PC-9 (cell line): ENCODE data around the gene HTRA3. TPM values are rescaled to one million over a fixed set of nuclear protein-coding genes. Genes with fewer than 3 reads are reported as not detected.

Experiments used
- BruUV-seq: library from RNA; stranded (reverse); fragments of 400-500 nt; replicated peaks from 2 replicates; lab custom pipeline; 2021; lab: Mats Ljungman, UMichigan
- CTCF ChIA-PET: fragments of 300-600 bp; sonication (Branson Sonifier 250); formaldehyde crosslinking; loops from one replicate; lab custom pipeline; 2022; ENCODE audit warnings: antibody characterized with exemption; lab: Charles Lee
- POLR2A ChIA-PET: fragments of 300-600 bp; sonication (Branson Sonifier 250); formaldehyde crosslinking; loops from one replicate; lab custom pipeline; 2022; ENCODE audit warnings: antibody characterized with exemption; ENCODE audit not compliant: unreplicated experiment; lab: Charles Lee
- DNase-seq, 2 experiments: peaks; one replicate each; pipeline versions ENCODE4 v3.0.0 to v3.0.0-alpha.2; 2015 to 2022; ENCODE audit warnings: mixed read lengths in 1 of 2
- H2AFZ ChIP-seq: fragments of 200-600 bp; sonication (generic); 2 replicates; pipeline ENCODE4 v1.8.1; 2017; ENCODE audit warnings: antibody characterized with exemption
- H3F3A ChIP-seq: fragments of 200-600 bp; sonication (generic); 2 replicates; pipeline ENCODE4 v1.8.1; 2017; ENCODE audit warnings: antibody characterized with exemption, mild to moderate bottlenecking, low read depth; ENCODE audit not compliant: insufficient read depth
- H3K27ac ChIP-seq: fragments of 200-600 bp; sonication (generic); 2 replicates; pipeline ENCODE4 v1.6.1; 2016; ENCODE audit warnings: mixed run types
- H3K27me3 ChIP-seq: fragments of 200-600 bp; sonication (generic); 2 replicates; pipeline ENCODE4 v1.6.1; 2016; ENCODE audit warnings: low read depth, mixed run types; ENCODE audit not compliant: insufficient read depth
- H3K36me3 ChIP-seq: fragments of 200-600 bp; sonication (generic); 2 replicates; pipeline ENCODE4 v1.6.1; 2016; ENCODE audit warnings: low read depth, mixed run types
- H3K4me1 ChIP-seq: fragments of 200-600 bp; sonication (generic); replicated peaks from 2 replicates; pipeline ENCODE4 v1.6.1; 2016; ENCODE audit warnings: mixed run types; ENCODE audit not compliant: insufficient read depth
- H3K4me2 ChIP-seq: fragments of 200-600 bp; sonication (generic); 2 replicates; pipeline ENCODE4 v1.6.1; 2017; ENCODE audit warnings: mixed run types
- H3K4me3 ChIP-seq: fragments of 200-600 bp; sonication (generic); 2 replicates; pipeline ENCODE4 v1.6.1; 2016; ENCODE audit warnings: mixed run types
- H3K79me2 ChIP-seq: fragments of 200-600 bp; sonication (generic); 2 replicates; pipeline ENCODE4 v1.6.1; 2017; ENCODE audit warnings: low read depth, mixed run types
- H3K9me2 ChIP-seq: fragments of 200-600 bp; sonication (generic); 2 replicates; pipeline ENCODE4 v1.8.1; 2017; ENCODE audit warnings: mild to moderate bottlenecking; ENCODE audit not compliant: insufficient read depth
- H3K9me3 ChIP-seq: fragments of 200-600 bp; sonication (generic); 2 replicates; pipeline ENCODE4 v1.8.1; 2016; ENCODE audit warnings: low read depth; ENCODE audit not compliant: insufficient read depth
- H4K20me1 ChIP-seq: fragments of 200-600 bp; sonication (generic); 2 replicates; pipeline ENCODE4 v1.8.1; 2017; ENCODE audit not compliant: insufficient read depth
- EZH2 ChIP-seq: fragments of 200-600 bp; sonication (generic); IDR thresholded peaks from 2 replicates; pipeline ENCODE4 v1.8.0; 2017; ENCODE audit warnings: antibody characterized with exemption, low read depth
- intact Hi-C: fragments of 100-400 bp; cut with micrococcal nuclease; formaldehyde crosslinking; loops from one replicate; pipeline ENCODE4 v1.10.0; 2022; ENCODE audit not compliant: unreplicated experiment
- total RNA-seq: library from RNA; stranded (reverse); gene quantifications from 2 replicates; pipeline ENCODE4 v1.2.3, GENCODE V29; 2021
- TF ChIP-seq, protein P1 (sequence below): fragments of 200-600 bp; sonication (generic); conservative IDR thresholded peaks from 2 replicates; pipeline ENCODE4 v1.6.1; 2017; ENCODE audit warnings: mixed run types, antibody characterized with exemption, mild to moderate bottlenecking, moderate library complexity

HTRA3 gene
- total RNA-seq, 1 experiment from 2014 or later = 14.1 TPM

DNA sequence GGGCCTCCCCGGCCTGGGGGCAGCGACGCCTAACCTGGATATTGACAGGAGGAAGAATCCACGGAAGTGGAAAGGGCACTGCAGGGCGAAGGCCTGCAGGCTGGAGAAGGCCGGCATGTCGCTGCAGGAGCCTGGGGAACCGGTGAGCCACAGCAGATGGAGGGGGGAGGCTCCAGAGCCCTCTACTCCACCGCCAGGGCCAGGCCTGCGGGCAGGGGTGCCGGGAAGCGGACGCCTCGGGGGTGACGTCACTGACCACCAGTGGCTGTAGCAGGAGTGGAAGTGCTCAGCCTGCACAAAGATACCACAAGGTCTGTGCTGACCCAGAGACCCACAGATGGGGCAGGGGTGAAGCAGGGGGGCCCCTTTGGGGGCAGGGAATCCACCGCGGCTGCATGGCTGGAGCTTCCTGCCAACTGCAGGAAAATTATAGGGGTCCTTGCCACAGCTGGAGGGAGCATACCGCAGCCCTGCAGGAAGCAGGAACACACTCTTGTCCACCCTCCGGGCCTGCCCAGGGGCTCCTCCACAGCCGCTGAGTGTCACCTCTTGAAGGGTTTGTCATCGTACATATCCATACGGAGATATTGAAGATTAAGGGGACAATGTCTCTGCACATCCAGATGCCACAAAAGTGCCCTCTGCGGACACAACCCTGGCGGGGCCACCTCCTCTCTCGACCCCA, 7.6 kb upstream of the HTRA3 start:
- CTCF ChIA-PET = no interaction called here
- H2AFZ ChIP-seq = no peak overlapping the region
- H3K27ac ChIP-seq = no peak overlapping the region
- no peaks in the 10 kb centered on the region for H3F3A ChIP-seq
- H3K36me3 ChIP-seq = no peaks in the 10 kb centered on the region
- no peaks in the 10 kb centered on the region for H3K79me2 ChIP-seq
- no peak for DNase-seq
- TF ChIP-seq, protein P1, sequence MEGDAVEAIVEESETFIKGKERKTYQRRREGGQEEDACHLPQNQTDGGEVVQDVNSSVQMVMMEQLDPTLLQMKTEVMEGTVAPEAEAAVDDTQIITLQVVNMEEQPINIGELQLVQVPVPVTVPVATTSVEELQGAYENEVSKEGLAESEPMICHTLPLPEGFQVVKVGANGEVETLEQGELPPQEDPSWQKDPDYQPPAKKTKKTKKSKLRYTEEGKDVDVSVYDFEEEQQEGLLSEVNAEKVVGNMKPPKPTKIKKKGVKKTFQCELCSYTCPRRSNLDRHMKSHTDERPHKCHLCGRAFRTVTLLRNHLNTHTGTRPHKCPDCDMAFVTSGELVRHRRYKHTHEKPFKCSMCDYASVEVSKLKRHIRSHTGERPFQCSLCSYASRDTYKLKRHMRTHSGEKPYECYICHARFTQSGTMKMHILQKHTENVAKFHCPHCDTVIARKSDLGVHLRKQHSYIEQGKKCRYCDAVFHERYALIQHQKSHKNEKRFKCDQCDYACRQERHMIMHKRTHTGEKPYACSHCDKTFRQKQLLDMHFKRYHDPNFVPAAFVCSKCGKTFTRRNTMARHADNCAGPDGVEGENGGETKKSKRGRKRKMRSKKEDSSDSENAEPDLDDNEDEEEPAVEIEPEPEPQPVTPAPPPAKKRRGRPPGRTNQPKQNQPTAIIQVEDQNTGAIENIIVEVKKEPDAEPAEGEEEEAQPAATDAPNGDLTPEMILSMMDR = no peak
- TF ChIP-seq EZH2 = no peak
- no TSS peak for BruUV-seq
- intact Hi-C loops = no loop called here
- no peaks in the 10 kb centered on the region for H4K20me1 ChIP-seq
- POLR2A ChIA-PET = no interaction called here
- H3K27me3 ChIP-seq = no peaks in the 10 kb centered on the region
- H3K4me1 ChIP-seq = no peaks in the 10 kb centered on the region
- no peak overlapping the region for H3K4me2 ChIP-seq
- no peak overlapping the region for H3K4me3 ChIP-seq
- no peaks in the 10 kb centered on the region for H3K9me2 ChIP-seq
- H3K9me3 ChIP-seq = no peaks in the 10 kb centered on the region

DNA sequence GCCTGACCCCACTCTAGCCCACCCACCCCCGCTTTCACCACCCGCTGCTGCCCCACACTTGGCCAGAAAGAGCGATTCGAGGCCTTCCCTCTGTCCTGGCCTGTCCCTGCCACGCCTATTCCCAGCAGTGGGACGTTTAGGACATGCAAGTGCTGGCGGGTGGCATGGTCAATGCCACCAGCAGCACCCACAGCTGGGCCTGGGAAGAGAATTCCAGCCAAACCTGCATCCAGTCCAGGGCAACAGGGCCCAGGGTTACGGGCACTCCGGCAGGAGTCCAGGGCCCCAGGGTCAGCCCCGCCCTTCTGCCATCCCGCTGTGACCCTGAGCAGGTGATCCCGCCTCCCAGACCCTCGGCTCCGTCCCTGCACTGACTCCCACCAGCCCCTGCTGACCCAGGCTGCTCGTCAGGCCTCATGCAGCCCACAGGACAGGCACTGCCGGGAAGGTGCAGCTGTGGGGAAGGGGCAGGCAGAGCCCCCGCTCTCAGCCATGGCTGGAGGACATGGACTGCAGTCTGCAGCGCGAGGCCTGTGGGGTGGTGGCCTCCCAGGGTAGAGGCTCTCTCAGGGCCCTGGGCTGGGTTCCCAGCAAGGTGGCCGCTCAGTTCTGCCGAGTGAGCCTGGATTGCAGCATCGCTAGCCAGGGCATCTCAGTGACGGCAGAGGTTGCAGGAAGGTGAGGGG, 6.8 kb upstream of the HTRA3 start:
- H3F3A ChIP-seq = no peaks in the 10 kb centered on the region
- POLR2A ChIA-PET = no interaction called here
- BruUV-seq = no TSS peak
- no peak overlapping the region for H2AFZ ChIP-seq
- no peak overlapping the region for H3K4me2 ChIP-seq
- H3K27me3 ChIP-seq = no peaks in the 10 kb centered on the region
- DNase-seq = no peak
- H3K27ac ChIP-seq = no peak overlapping the region
- intact Hi-C loops = no loop called here
- H4K20me1 ChIP-seq = no peaks in the 10 kb centered on the region
- no peaks in the 10 kb centered on the region for H3K79me2 ChIP-seq
- H3K4me1 ChIP-seq = no peaks in the 10 kb centered on the region
- H3K9me2 ChIP-seq = no peaks in the 10 kb centered on the region
- TF ChIP-seq, protein P1 = no peak
- no peak for TF ChIP-seq EZH2
- H3K4me3 ChIP-seq = no peak overlapping the region
- H3K36me3 ChIP-seq = no peaks in the 10 kb centered on the region
- no peaks in the 10 kb centered on the region for H3K9me3 ChIP-seq
- CTCF ChIA-PET = no interaction called here

DNA sequence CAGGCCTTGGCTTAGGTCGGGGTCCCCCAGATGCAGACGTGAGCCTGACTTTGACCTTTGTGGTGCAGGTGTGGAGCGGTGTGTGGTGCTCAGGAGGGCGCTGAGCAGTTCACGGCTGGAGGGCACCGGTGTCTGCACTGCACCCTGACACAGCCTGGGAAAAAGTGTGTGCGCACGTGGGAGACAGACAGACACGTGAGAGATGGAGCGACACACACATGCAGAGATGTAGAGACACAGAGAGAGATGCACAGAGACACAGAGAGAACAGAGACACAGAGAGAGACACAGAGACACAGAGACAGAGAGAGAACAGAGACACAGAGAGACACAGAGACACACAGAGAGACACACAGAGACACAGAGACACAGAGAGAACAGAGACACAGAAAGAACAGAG, 6.2 kb upstream of the HTRA3 start:
- no peak for TF ChIP-seq EZH2
- TF ChIP-seq, protein P1 = no peak
- intact Hi-C loops = no loop called here
- no TSS peak for BruUV-seq
- no peak for DNase-seq
- no peaks in the 10 kb centered on the region; the same call in 1 of the 2 replicates for H3K27me3 ChIP-seq
- no peaks in the 10 kb centered on the region for H3K9me2 ChIP-seq
- H3K27ac ChIP-seq = no peak overlapping the region
- no peaks in the 10 kb centered on the region for H4K20me1 ChIP-seq
- H3F3A ChIP-seq = no peaks in the 10 kb centered on the region
- no peak overlapping the region for H3K4me3 ChIP-seq
- H3K4me2 ChIP-seq = no peak overlapping the region
- H3K36me3 ChIP-seq = no peaks in the 10 kb centered on the region
- no peak overlapping the region for H2AFZ ChIP-seq
- POLR2A ChIA-PET = no interaction called here
- no peaks in the 10 kb centered on the region for H3K4me1 ChIP-seq
- H3K9me3 ChIP-seq = no peaks in the 10 kb centered on the region
- CTCF ChIA-PET = no interaction called here
- no peaks in the 10 kb centered on the region for H3K79me2 ChIP-seq
